HFFc6 (cell line): ENCODE results near the gene SPP1. TPM values are rescaled to one million over a fixed set of nuclear protein-coding genes. Genes with fewer than 3 reads are reported as not detected.

Experiments
- DNase-seq: peaks from one replicate; pipeline ENCODE4 v3.0.0-alpha.2; 2018
- H3K27ac Mint-ChIP-seq: 2 replicates; pipeline ENCODE4 v1.8.0; 2020; ENCODE audit warnings: mild to moderate bottlenecking, mixed read lengths
- H3K27me3 Mint-ChIP-seq: 2 replicates; pipeline ENCODE4 v1.8.0; 2021; ENCODE audit warnings: mild to moderate bottlenecking, moderate library complexity, mixed read lengths; ENCODE audit not compliant: insufficient read depth
- H3K36me3 Mint-ChIP-seq: 2 replicates; pipeline ENCODE4 v1.8.0; 2021; ENCODE audit warnings: low read depth, mixed read lengths
- H3K4me1 Mint-ChIP-seq: 2 replicates; pipeline ENCODE4 v1.8.0; 2020; ENCODE audit warnings: low read depth, mixed read lengths
- H3K4me3 Mint-ChIP-seq: 2 replicates; pipeline ENCODE4 v1.8.0; 2020; ENCODE audit warnings: mild to moderate bottlenecking, moderate library complexity, mixed read lengths
- H3K9me3 Mint-ChIP-seq: 2 replicates; pipeline ENCODE4 v1.8.0; 2020; ENCODE audit warnings: mild to moderate bottlenecking, mixed read lengths
- CTCF ChIP-seq: fragments of 200-600 bp; sonication (generic); IDR thresholded peaks from 2 replicates; pipeline ENCODE4 v1.5.0; 2021; ENCODE audit warnings: antibody characterized with exemption, mild to moderate bottlenecking
- long read RNA-seq: library from polyadenylated mRNA; unstranded; transcript quantifications from one replicate; pipeline ENCODE4 v2.0.0, GENCODE V29; 2019
- total RNA-seq, 6 experiments: library from RNA; stranded (reverse); fragmentation: NEBNext Ultra II Directional; extraction: Animal tissue kit (Norgen Biotek cat#: 25700); gene quantifications; 2 replicates in 1 of 6; 3 replicates in 5 of 6; pipeline ENCODE4 v1.2.3, GENCODE V29; 2021

The SPP1 gene
- total RNA-seq = 10 to 100 TPM in 1 of 6 experiments, 1 to 10 TPM in 5; 5.9 to 10.8 (median 7.1) TPM
- long read RNA-seq, partial matches to known transcripts = 0 of 4 reads
- long read RNA-seq, other reads (novel, unspliced or antisense) = 0 of 4 reads

GRCh38 chr4:87975466-87975865 lies at the start of gene SPP1:
Gene SPP1 (plus strand): TSS chr4:87975714. CDS start chr4:87976896, 1,182 bp downstream.
- peak; percentile 9 for DNase-seq
- peak; percentile 20; the same call in 1 of the 2 replicates for TF ChIP-seq CTCF
- Mint-ChIP-seq H3K27me3 (peaks cover 7% of the 10 kb centered on the region), H3K4me1 (peaks cover 45% of the 10 kb centered on the region), H3K9me3 (no peaks in the 10 kb centered on the region), H3K27ac (peak within 1 kb of the TSS; percentile 40; the same call in 1 of the 2 replicates), H3K36me3 (no peaks in the 10 kb centered on the region), H3K4me3 (peak within 1 kb of the TSS; percentile 69)

DNA sequence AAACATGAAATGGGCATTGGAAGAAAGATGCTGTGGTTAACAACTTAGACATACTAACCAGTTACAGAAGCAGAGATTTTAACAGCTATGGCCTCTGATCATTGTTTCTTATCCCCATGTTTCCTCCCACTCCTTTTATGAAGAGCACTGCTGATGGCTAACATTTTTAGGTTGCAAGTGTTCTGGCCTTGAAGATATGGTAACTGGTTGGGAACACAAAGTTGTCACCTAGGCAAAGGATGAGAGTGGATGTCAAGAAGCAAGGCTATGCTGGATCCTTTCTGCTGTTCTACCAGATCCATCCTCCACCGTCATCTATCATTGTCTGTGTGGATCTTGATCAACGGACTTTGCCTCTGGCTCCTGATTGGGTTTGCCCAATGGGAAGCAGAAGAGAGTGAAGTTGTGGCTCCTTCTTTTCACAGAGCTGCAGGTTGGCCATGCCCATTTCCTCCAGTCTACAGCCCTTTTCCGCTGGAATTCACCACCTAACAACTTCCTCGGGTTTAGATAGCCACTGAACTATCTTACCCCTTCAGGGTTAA lies 48.9 kb upstream of the SPP1 start:
- Mint-ChIP-seq H3K27ac (no peak overlapping the region), H3K9me3 (peaks cover 3% of the 10 kb centered on the region; the same call in 1 of the 2 replicates), H3K36me3 (no peaks in the 10 kb centered on the region), H3K4me3 (no peak overlapping the region), H3K4me1 (no peaks in the 10 kb centered on the region), H3K27me3 (peaks cover 10% of the 10 kb centered on the region)
- no peak for DNase-seq
- TF ChIP-seq CTCF = no peak

GRCh38 chr4:87930629-87931028 lies 44.9 kb upstream of the SPP1 start:
- DNase-seq = no peak
- Mint-ChIP-seq H3K36me3 (no peaks in the 10 kb centered on the region), H3K4me1 (peaks cover 5% of the 10 kb centered on the region; the same call in 1 of the 2 replicates), H3K9me3 (peaks cover 8% of the 10 kb centered on the region; the same call in 1 of the 2 replicates), H3K27me3 (peaks cover 9% of the 10 kb centered on the region), H3K4me3 (no peak overlapping the region), H3K27ac (no peak overlapping the region)
- TF ChIP-seq CTCF = no peak

DNA sequence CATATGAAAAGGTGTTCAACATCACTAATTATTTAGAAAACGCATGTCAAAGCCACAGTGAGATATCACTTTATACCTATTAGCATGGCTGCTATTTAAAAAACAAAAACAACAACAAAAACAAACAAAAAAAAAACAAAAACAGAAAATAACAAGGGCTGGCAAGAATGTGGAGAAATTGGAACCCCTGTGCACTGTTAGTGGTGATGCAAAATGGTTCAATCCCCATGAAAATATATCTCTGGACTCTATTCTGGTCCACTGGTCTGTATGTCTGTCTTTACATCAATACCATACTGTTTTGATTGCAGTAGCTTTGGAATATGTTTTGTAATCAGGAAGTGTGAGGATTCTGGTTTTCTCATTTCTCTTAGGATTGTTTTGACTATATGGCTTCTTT lies 43.6 kb upstream of the SPP1 start:
- no peak overlapping the region for H3K27ac Mint-ChIP-seq
- no peak overlapping the region for H3K4me3 Mint-ChIP-seq
- DNase-seq = no peak
- H3K36me3 Mint-ChIP-seq = no peaks in the 10 kb centered on the region
- H3K9me3 Mint-ChIP-seq = peaks cover 8% of the 10 kb centered on the region; the same call in 1 of the 2 replicates
- H3K27me3 Mint-ChIP-seq = peaks cover 11% of the 10 kb centered on the region
- TF ChIP-seq CTCF = no peak
- peaks cover 5% of the 10 kb centered on the region; the same call in 1 of the 2 replicates for H3K4me1 Mint-ChIP-seq

- Mint-ChIP-seq H3K4me1 (peaks cover 5% of the 10 kb centered on the region; the same call in 1 of the 2 replicates), H3K9me3 (peaks cover 8% of the 10 kb centered on the region; the same call in 1 of the 2 replicates), H3K36me3 (no peaks in the 10 kb centered on the region), H3K27ac (no peak overlapping the region), H3K27me3 (peaks cover 10% of the 10 kb centered on the region), H3K4me3 (no peak overlapping the region)
- DNase-seq = no peak
- TF ChIP-seq CTCF = no peak
Observed at GRCh38 chr4:87932718-87933141, 42.8 kb upstream of the SPP1 start.
